ENCODE measurements around the gene TTC27.

- TF ChIP-seq CTCF (optimal IDR thresholded peaks at IDR 0.05 in 1 of 3, IDR thresholded peaks at IDR 0.05 in 1 of 3, conservative IDR thresholded peaks at IDR 0.05 in 1 of 3; ENCODE audit: extremely low read depth in 1 of 3, insufficient read depth in 2 of 3, low read length in 3 of 3) (no peak), EZH2 (IDR thresholded peaks at IDR 0.05; ENCODE audit: low read length) (no peak)
Observed at GRCh38 chr2:32591669-32592463, 36.0 kb upstream of the TTC27 start.

Measured in keratinocyte (primary cell).